ENCODE measurements around the gene TMEM221.
A peak's percentile ranks its signal among the peaks of the same experiment; 100 is the strongest.

Gene TMEM221

DNA sequence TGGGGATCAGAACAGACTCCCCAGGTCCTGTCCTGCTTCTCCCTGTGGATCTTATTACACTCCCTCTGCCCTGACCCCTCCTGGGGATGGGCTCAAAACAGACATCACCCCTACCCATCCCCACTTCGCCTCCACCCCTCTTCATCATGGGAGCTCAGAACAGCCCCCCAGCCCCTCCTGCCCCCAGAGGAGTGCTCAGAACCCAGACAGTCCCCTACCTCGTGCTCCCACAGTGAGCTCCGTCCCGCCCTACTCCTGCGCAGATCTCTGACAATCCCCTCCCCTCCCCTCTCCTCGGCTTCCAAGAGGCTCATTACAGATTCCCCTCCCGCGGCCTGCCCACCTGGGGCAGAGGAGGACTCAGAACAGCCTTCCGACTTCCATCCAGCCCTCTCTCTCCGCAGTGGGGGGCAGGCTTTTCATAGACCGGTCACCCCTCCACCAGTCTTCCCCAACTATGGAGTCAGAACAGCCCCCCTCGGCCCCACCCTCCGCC is 6.2 kb upstream of the TMEM221 start:
- Histone ChIP-seq H3K9me3 (ENCODE audit: control insufficient read depth, insufficient read depth, low read length) (no peaks in the 10 kb centered on the region), H3K36me3 (ENCODE audit: control insufficient read depth, insufficient read depth, low read length) (no peaks in the 10 kb centered on the region), H3K4me1 (ENCODE audit: control insufficient read depth, insufficient read depth, low read length) (no peaks in the 10 kb centered on the region), H3K9ac (ENCODE audit: low read depth, low read length) (no peak overlapping the region), H3K4me3 (ENCODE audit: low read depth, low read length) (peak overlapping the region; percentile 56), H3K27me3 (ENCODE audit: control insufficient read depth, insufficient read depth, low read length) (peaks cover 38% of the 10 kb centered on the region)

DNA sequence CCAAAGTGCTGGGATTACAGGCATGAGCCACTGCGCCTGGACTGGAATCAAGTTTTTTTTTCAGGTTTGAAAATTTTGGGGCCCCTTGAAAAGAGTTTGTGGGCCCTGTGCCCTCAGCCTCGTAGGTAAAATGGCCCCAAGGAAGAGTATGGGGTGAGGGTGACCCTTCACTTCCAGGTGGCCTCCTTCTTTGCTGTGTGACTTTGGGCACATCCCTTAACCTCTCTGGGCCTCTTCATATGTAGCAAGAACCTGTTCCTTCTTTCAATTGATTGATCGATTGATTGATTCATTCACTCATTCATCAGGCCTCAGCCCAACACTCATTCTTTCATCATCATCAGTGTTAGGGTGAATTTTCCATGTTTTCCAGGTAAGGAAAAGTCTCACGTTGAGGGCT is 3.4 kb upstream of the TMEM221 start:
- Histone ChIP-seq H3K27me3 (ENCODE audit: control insufficient read depth, insufficient read depth, low read length) (peaks cover 41% of the 10 kb centered on the region), H3K4me1 (ENCODE audit: control insufficient read depth, insufficient read depth, low read length) (peaks cover 2% of the 10 kb centered on the region), H3K9ac (ENCODE audit: low read depth, low read length) (no peak overlapping the region), H3K36me3 (ENCODE audit: control insufficient read depth, insufficient read depth, low read length) (no peaks in the 10 kb centered on the region), H3K9me3 (ENCODE audit: control insufficient read depth, insufficient read depth, low read length) (no peaks in the 10 kb centered on the region), H3K4me3 (ENCODE audit: low read depth, low read length) (no peak overlapping the region)

DNA sequence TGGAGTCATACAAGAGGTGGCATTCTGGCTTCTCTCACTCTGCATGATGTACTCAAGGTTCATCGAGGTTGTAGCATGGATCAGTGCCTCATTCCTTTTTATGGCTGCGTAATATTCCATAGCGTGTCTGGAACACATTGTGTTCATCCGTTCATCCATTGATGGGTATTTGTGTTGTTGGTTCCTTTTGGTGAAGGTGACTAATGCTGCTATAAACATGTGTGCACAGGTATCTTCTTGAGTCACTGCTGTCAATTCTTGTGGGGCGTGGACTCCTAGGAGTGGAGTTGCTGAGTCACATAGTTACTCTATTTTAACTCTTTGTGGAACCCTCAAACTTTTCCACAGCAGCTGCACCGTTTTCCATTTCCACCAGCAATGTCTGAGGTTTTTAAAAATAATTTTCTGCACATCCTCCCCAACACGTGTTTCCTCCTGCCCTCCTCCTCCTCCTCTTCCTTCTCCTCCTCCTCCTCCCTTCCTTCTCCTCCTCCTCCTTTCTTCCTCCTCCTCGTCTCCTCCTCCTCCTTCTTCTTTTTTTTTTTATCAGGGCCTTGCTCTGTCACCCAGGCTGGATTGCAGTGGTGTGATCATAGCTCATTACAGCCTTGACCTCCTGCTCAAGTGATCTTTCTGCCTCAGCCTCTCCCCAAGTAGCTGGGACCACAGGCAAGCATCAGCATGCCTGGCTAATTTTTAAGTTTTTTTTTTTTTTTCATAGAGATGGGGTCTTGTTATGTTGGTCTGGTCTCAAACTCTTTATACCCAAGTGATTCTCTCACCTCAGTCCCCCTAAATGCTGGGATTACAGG is 2.0 kb upstream of the TMEM221 start:
- H3K27me3 ChIP-seq (ENCODE audit: control insufficient read depth, insufficient read depth, low read length): peaks cover 42% of the 10 kb centered on the region
- no peak overlapping the region for H3K9ac ChIP-seq (ENCODE audit: low read depth, low read length)
- H3K36me3 ChIP-seq (ENCODE audit: control insufficient read depth, insufficient read depth, low read length): no peaks in the 10 kb centered on the region
- H3K4me1 ChIP-seq (ENCODE audit: control insufficient read depth, insufficient read depth, low read length): peaks cover 2% of the 10 kb centered on the region
- no peak overlapping the region for H3K4me3 ChIP-seq (ENCODE audit: low read depth, low read length)
- H3K9me3 ChIP-seq (ENCODE audit: control insufficient read depth, insufficient read depth, low read length): no peaks in the 10 kb centered on the region

DNA sequence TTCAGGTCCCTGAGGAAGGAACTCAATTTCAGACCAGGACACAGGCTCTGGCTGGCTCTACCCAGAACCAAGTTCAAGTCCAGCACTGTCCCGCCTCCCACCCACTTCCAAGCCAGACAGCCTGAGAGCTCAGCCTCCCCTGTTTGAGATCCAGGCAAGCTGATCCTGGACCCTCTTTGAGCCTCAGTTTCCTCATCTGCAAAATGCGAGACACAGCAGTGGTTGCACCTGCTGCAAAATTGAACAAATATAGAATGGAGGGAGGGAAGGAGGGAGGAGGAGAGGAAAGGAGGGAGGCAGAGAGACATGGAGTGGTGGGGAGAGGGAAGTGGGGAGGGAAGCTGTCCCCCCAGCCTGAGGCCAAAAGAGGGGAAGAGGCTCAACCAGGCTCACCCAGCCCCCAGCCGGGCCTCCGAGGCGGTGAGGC is 751 bp downstream of the TMEM221 start:
- H3K9ac ChIP-seq (ENCODE audit: low read depth, low read length): no peak overlapping the region
- no peaks in the 10 kb centered on the region for H3K36me3 ChIP-seq (ENCODE audit: control insufficient read depth, insufficient read depth, low read length)

DNA sequence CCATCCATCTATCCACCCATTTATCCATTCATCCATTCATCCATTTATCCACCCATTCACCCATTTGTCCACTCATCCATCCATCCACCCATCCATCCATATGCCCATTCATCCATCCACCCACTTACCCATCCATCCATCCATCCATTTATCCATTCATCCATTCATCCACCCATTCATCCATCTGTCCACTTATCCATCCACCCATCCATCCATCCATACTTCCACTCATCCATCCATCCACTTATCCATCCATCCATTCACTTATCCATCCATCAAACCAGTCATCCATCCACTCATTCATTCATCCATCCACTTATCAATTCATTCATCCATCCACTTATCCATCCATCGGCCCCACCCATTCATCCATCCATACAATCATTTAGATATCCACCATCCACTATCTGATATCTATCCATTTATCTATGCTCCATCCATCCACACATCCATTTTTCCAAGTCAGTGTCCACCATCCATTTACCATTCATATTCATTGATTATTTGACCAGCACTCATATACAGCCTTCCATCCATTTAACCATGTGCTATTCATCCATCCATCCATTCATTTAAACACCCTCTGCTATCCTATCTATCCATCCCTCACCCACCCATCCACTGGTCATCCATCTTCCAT is 2.8 kb downstream of the TMEM221 start:
- Histone ChIP-seq H3K36me3 (ENCODE audit: control insufficient read depth, insufficient read depth, low read length) (no peaks in the 10 kb centered on the region), H3K27me3 (ENCODE audit: control insufficient read depth, insufficient read depth, low read length) (peaks cover 31% of the 10 kb centered on the region), H3K9ac (ENCODE audit: low read depth, low read length) (no peak overlapping the region), H3K4me3 (ENCODE audit: low read depth, low read length) (no peak overlapping the region), H3K9me3 (ENCODE audit: control insufficient read depth, insufficient read depth, low read length) (no peaks in the 10 kb centered on the region), H3K4me1 (ENCODE audit: control insufficient read depth, insufficient read depth, low read length) (peaks cover 2% of the 10 kb centered on the region)

More for the DNA sequence above, 751 bp downstream of the TMEM221 start:
- peak overlapping the region; percentile 56 for H3K4me3 ChIP-seq (ENCODE audit: low read depth, low read length)
- H3K9me3 ChIP-seq (ENCODE audit: control insufficient read depth, insufficient read depth, low read length): no peaks in the 10 kb centered on the region
- H3K4me1 ChIP-seq (ENCODE audit: control insufficient read depth, insufficient read depth, low read length): peaks cover 2% of the 10 kb centered on the region
- peaks cover 33% of the 10 kb centered on the region for H3K27me3 ChIP-seq (ENCODE audit: control insufficient read depth, insufficient read depth, low read length)

DNA sequence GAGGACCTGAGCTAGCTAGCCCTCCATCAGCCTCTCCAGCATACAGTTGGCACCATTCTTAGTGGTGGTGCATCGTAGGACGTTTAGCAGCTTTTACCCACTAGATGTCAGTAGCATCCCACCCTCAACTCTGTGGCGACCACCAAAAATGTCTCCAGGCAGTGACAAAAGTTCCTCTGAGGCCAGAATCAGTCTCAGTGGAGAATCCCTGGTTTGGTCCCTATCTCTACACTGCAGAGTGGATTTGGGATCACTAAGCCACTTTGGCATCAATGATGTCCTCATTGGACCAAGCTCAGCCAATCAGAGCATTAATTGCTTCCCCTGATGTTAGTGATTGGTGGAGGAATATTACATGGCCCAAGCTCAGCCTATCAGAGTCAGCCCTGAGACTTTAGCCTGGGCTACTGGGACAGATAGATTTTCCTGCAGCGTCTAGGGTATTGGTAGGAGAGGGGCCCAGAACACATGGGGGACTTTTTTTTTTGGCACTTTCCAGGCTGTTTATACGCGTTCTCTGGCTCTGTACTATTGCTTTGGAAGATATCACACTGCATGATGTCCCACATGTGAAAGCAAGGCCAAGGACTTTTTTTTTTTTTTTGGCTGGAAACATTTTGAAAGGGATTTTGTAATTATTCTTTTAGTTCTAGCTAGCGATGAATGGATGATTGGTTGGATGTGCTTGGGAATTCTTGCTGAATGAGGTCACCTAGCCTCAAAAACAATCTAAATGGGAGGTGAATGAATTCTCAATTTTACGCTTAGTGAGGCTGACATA is 7.0 kb downstream of the TMEM221 start:
- H3K36me3 ChIP-seq (ENCODE audit: control insufficient read depth, insufficient read depth, low read length): no peaks in the 10 kb centered on the region
- H3K27me3 ChIP-seq (ENCODE audit: control insufficient read depth, insufficient read depth, low read length): peaks cover 14% of the 10 kb centered on the region
- no peaks in the 10 kb centered on the region for H3K4me1 ChIP-seq (ENCODE audit: control insufficient read depth, insufficient read depth, low read length)
- no peak overlapping the region for H3K4me3 ChIP-seq (ENCODE audit: low read depth, low read length)
- no peak overlapping the region for H3K9ac ChIP-seq (ENCODE audit: low read depth, low read length)
- H3K9me3 ChIP-seq (ENCODE audit: control insufficient read depth, insufficient read depth, low read length): no peaks in the 10 kb centered on the region

DNA sequence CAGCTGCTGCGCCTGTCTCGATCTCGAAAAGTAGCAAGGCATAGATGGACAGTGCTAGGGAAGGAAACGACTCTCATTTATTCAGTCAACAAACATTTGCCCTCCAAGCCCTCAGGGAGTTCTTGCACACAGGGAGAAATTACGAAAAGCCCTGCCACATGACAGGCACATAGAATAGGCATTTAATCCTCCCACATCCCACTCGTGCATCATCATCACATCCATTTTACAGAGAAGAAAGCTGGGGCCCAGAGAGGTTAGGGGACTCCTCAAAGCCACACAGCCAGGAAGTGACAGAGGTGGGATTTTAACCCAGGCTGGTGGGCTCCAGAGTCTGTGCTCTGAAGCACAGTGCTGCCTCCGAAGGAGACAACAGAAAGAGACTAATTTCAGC is 11.6 kb downstream of the TMEM221 start:
- no peaks in the 10 kb centered on the region for H3K36me3 ChIP-seq (ENCODE audit: control insufficient read depth, insufficient read depth, low read length)
- no peaks in the 10 kb centered on the region for H3K27me3 ChIP-seq (ENCODE audit: control insufficient read depth, insufficient read depth, low read length)
- H3K9ac ChIP-seq (ENCODE audit: low read depth, low read length): no peak overlapping the region
- no peaks in the 10 kb centered on the region for H3K4me1 ChIP-seq (ENCODE audit: control insufficient read depth, insufficient read depth, low read length)
- H3K4me3 ChIP-seq (ENCODE audit: low read depth, low read length): no peak overlapping the region
- no peaks in the 10 kb centered on the region for H3K9me3 ChIP-seq (ENCODE audit: control insufficient read depth, insufficient read depth, low read length)

DNA sequence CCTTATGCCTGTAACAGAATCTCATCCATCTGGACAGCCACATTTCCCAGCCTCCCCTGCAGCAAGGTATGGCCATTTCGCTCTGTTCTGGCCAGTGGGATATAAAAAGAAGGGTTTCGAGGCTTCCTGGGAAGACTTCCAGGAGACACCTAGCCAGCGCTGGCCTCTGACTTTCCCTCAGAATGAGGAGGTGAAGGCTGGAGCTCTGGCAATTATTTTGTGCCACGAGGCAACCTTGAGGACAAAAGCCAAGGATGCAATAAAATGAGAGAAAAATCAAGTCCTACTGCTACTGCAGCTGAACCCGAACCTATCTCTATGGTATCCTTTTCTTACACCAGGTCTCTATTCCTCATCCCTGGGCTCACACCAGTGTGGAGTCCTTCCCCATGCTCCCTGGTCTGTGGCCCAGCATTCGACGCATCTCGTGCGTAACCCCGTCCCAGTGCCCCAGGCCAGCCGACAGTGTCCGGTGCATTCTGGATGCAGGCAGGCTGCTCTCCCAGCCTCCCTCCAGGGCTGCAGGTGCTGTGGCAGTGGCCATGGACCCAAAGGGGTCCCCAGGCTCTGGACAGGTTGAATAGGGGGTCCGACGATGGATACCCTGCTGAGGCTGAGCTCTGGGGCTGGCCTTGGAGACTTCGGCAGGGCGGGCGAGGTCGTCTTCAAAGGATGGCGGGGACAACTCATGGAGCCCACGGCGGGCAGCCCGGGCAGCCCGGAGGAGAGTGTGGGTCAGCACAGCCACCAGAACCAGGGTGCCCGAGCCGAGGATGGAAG is 12.2 kb downstream of the TMEM221 start:
- Histone ChIP-seq H3K4me1 (ENCODE audit: control insufficient read depth, insufficient read depth, low read length) (no peaks in the 10 kb centered on the region), H3K9ac (ENCODE audit: low read depth, low read length) (no peak overlapping the region), H3K36me3 (ENCODE audit: control insufficient read depth, insufficient read depth, low read length) (no peaks in the 10 kb centered on the region), H3K27me3 (ENCODE audit: control insufficient read depth, insufficient read depth, low read length) (no peaks in the 10 kb centered on the region), H3K9me3 (ENCODE audit: control insufficient read depth, insufficient read depth, low read length) (no peaks in the 10 kb centered on the region), H3K4me3 (ENCODE audit: low read depth, low read length) (no peak overlapping the region)

DNA sequence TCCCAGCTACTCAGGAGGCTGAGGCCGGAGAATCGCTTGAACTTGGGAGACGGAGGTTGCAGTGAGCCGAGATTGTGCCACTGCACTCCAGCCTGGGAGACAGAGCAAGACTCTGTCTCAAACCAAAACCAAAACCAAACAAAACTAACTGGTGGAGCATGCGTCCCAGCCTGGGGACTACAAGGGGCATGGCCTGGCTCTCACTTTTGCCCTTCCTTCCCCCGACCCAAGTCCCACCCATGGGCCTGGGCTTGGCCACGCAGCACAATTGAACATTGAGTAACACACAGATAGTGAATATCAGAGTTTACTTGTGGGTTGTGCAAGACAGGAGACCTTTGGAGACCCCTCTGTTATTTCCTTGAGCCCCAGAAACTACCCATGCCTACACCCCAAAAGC is 13.2 kb downstream of the TMEM221 start:
- Histone ChIP-seq H3K4me3 (ENCODE audit: low read depth, low read length) (no peak overlapping the region), H3K9ac (ENCODE audit: low read depth, low read length) (no peak overlapping the region), H3K4me1 (ENCODE audit: control insufficient read depth, insufficient read depth, low read length) (no peaks in the 10 kb centered on the region), H3K27me3 (ENCODE audit: control insufficient read depth, insufficient read depth, low read length) (no peaks in the 10 kb centered on the region), H3K36me3 (ENCODE audit: control insufficient read depth, insufficient read depth, low read length) (no peaks in the 10 kb centered on the region), H3K9me3 (ENCODE audit: control insufficient read depth, insufficient read depth, low read length) (no peaks in the 10 kb centered on the region)

DNA sequence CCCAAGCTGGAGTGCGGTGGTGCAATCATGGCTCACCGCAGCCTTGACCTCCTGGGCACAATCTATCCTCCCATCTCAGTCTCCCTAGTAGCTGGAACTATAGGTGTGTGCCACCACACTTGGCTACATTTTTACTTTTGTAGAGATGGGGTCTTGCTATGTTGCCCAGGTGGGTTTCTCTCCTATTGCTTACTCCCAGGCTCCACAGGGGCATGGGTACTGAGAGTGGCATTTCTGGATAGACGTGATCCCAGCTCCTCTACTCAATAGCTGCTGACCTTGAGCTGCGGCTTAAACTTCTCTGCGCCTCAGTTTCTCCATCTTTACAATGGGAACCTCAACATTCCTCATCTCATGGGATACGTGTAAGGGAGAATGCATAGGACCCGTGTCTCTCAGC is 17.1 kb downstream of the TMEM221 start:
- Histone ChIP-seq H3K36me3 (ENCODE audit: control insufficient read depth, insufficient read depth, low read length) (no peaks in the 10 kb centered on the region), H3K9me3 (ENCODE audit: control insufficient read depth, insufficient read depth, low read length) (no peaks in the 10 kb centered on the region), H3K4me1 (ENCODE audit: control insufficient read depth, insufficient read depth, low read length) (no peaks in the 10 kb centered on the region), H3K4me3 (ENCODE audit: low read depth, low read length) (no peak overlapping the region), H3K27me3 (ENCODE audit: control insufficient read depth, insufficient read depth, low read length) (no peaks in the 10 kb centered on the region), H3K9ac (ENCODE audit: low read depth, low read length) (no peak overlapping the region)

DNA sequence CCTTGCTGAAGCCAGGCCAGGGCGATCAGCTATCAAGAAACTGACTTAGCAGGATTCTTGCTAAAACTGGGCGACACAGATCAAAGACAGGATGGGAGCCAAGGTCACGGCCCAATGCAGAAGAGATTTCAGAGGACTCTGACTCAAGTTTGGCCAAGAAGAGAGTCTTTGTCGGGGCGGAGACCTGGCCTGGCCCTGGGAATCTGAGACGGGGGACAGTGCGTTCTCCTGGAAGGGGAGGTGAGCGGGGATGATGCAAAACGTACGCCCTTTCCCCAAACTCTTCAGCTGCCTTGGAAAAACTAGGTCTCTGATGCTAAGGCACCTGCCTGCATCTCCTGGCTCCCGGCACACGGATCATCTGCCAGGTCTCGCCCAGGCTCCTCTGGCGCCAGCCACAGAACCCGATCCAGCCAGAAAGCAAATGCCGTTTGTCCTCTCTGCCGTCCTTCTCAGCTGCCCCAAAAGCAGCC is 18.8 kb downstream of the TMEM221 start:
- Histone ChIP-seq H3K4me1 (ENCODE audit: control insufficient read depth, insufficient read depth, low read length) (no peaks in the 10 kb centered on the region), H3K27me3 (ENCODE audit: control insufficient read depth, insufficient read depth, low read length) (no peaks in the 10 kb centered on the region), H3K4me3 (ENCODE audit: low read depth, low read length) (no peak overlapping the region), H3K9ac (ENCODE audit: low read depth, low read length) (no peak overlapping the region), H3K36me3 (ENCODE audit: control insufficient read depth, insufficient read depth, low read length) (no peaks in the 10 kb centered on the region), H3K9me3 (ENCODE audit: control insufficient read depth, insufficient read depth, low read length) (no peaks in the 10 kb centered on the region)
